ENCODE measurements around the gene TPRN.

Gene TPRN

GRCh38 chr9:137173796-137174664, 26.5 kb downstream of the TPRN start:
- DNase-seq (ENCODE audit: low read depth): no peak
- peak overlapping the region; percentile 36 for H3K4me3 ChIP-seq (ENCODE audit: low read depth, low read length)
- no peak for TF ChIP-seq CTCF (IDR thresholded peaks at IDR 0.05; ENCODE audit: control insufficient read depth, extremely low read depth, insufficient read depth)

- DNase-seq (ENCODE audit: low read depth): peak; percentile 95
- TF ChIP-seq CTCF (IDR thresholded peaks at IDR 0.05; ENCODE audit: control insufficient read depth, extremely low read depth, insufficient read depth): no peak
Observed at GRCh38 chr9:137172901-137173795, 27.4 kb downstream of the TPRN start.

GRCh38 chr9:137171149-137171900, 29.2 kb downstream of the TPRN start:
- DNase-seq (ENCODE audit: low read depth): no peak
- TF ChIP-seq CTCF (IDR thresholded peaks at IDR 0.05; ENCODE audit: control insufficient read depth, extremely low read depth, insufficient read depth): no peak
- no peak overlapping the region for H3K4me3 ChIP-seq (ENCODE audit: low read depth, low read length)

More at GRCh38 chr9:137172901-137173795, 27.4 kb downstream of the TPRN start:
- H3K4me3 ChIP-seq (ENCODE audit: low read depth, low read length): peak overlapping the region; percentile 36

- no peak for DNase-seq (ENCODE audit: low read depth)
- no peak for TF ChIP-seq CTCF (IDR thresholded peaks at IDR 0.05; ENCODE audit: control insufficient read depth, extremely low read depth, insufficient read depth)
- H3K4me3 ChIP-seq (ENCODE audit: low read depth, low read length): peak overlapping the region; percentile 64
Observed at GRCh38 chr9:137170486-137171148, 29.9 kb downstream of the TPRN start.

- H3K4me3 ChIP-seq (ENCODE audit: low read depth, low read length): peak within 1 kb of the TSS; percentile 64
- no peak for TF ChIP-seq CTCF (IDR thresholded peaks at IDR 0.05; ENCODE audit: control insufficient read depth, extremely low read depth, insufficient read depth)
- DNase-seq (ENCODE audit: low read depth): peak; percentile 33
Observed at GRCh38 chr9:137169896-137170358, 30.6 kb downstream of the TPRN start, which contains the start of gene LRRC26. Gene LRRC26 (minus strand): TSS chr9:137170051. CDS start chr9:137169943, 108 bp downstream.

Data from LNCaP clone FGC (cell line).